Stimulated activated CD4-positive, alpha-beta T cell treated with anti-CD3 and anti-CD28 coated beads, Interleukin-2, amount 100 ng/mL, for 48 hours (primary cell): ENCODE results near the gene CSAD.
"Not testable (repeated sequence)": the region's sequence is repeated elsewhere in the genome, so short reads cannot be mapped to it uniquely, and the experiment has no call there.

ENCODE experiments used
- DNase-seq, 2 donors: peaks; one replicate each; pipeline ENCODE4 v3.0.0-alpha.2; 2020

CSAD gene

GRCh38 chr12:53177447-53177846 lies 3.3 kb downstream of the CSAD start:
- DNase-seq: not testable (repeated sequence)

GRCh38 chr12:53176750-53177149 lies 4.0 kb downstream of the CSAD start:
- DNase-seq: no peak

GRCh38 chr12:53174881-53175491 lies 5.7 kb downstream of the CSAD start:
- DNase-seq: no peak

- no peak for DNase-seq
These were observed 7.5 kb downstream of the CSAD start for GRCh38 chr12:53173085-53173715.

GRCh38 chr12:53172352-53172751 lies 8.4 kb downstream of the CSAD start:
- DNase-seq: no peak

GRCh38 chr12:53171725-53172329 lies 8.9 kb downstream of the CSAD start:
- no peak for DNase-seq

- no peak for DNase-seq
These were observed 9.6 kb downstream of the CSAD start for GRCh38 chr12:53170876-53171724.

- no peak for DNase-seq
These were observed 10.5 kb downstream of the CSAD start for GRCh38 chr12:53170215-53170614.

- DNase-seq: no peak
These were observed 11.1 kb downstream of the CSAD start for GRCh38 chr12:53169644-53170043.

- DNase-seq: no peak
These were observed 13.9 kb downstream of the CSAD start for GRCh38 chr12:53166837-53167236.

- DNase-seq: not testable (repeated sequence)
These were observed 17.7 kb downstream of the CSAD start for GRCh38 chr12:53163008-53163407.

GRCh38 chr12:53161119-53161911 lies 19.4 kb downstream of the CSAD start:
- no peak for DNase-seq

- no peak for DNase-seq
These were observed 20.1 kb downstream of the CSAD start for GRCh38 chr12:53160673-53161072.

GRCh38 chr12:53160000-53160399 lies 20.7 kb downstream of the CSAD start:
- DNase-seq: no peak

GRCh38 chr12:53159195-53159839 lies 21.4 kb downstream of the CSAD start:
- DNase-seq: peak; percentile 94

- DNase-seq: no peak
These were observed 28.3 kb downstream of the CSAD start for GRCh38 chr12:53152390-53152789.

- no peak for DNase-seq
These were observed 29.7 kb downstream of the CSAD start for GRCh38 chr12:53151039-53151438.

- DNase-seq: no peak
These were observed 33.1 kb downstream of the CSAD start for GRCh38 chr12:53147653-53148052.

GRCh38 chr12:53147181-53147580 lies 33.5 kb downstream of the CSAD start:
- DNase-seq: no peak

GRCh38 chr12:53145383-53146260 lies 35.1 kb downstream of the CSAD start:
- DNase-seq: no peak

- no peak for DNase-seq
These were observed 37.4 kb downstream of the CSAD start for GRCh38 chr12:53143355-53143754.
